Body of pancreas (tissue), 4 donors: ENCODE data around the gene ERICH4. TPM values are rescaled to one million over a fixed set of nuclear protein-coding genes. Genes with fewer than 3 reads are reported as not detected.
A peak's percentile ranks its signal among the peaks of the same experiment; 100 is the strongest.
"Not testable (repeated sequence)": the region's sequence is repeated elsewhere in the genome, so short reads cannot be mapped to it uniquely, and the experiment has no call there.

Experiments used
- ATAC-seq: fragments of 150-250 bp; one replicate; pipeline ENCODE4 v1.9.1; 2016
- DNase-seq, 4 donors: peaks; one replicate each; pipeline ENCODE4 v3.0.0-alpha.2; 2019
- H3K27ac ChIP-seq, 4 donors: fragments of 200-600 bp; sonication (generic); 1 replicate in 3 of 4; 2 replicates in 1 of 4; pipeline versions ENCODE4 v1.5.1 to v1.6.1; 2016 to 2019; ENCODE audit warnings: mild to moderate bottlenecking in 1 of 4, mixed read lengths in 1 of 4, moderate library complexity in 1 of 4
- H3K27me3 ChIP-seq, 2 donors: fragments of 200-600 bp; sonication (generic); one replicate each; pipeline ENCODE4 v1.6.0; 2016; ENCODE audit warnings: mild to moderate bottlenecking in 1 of 2
- H3K36me3 ChIP-seq, 2 donors: fragments of 200-600 bp; sonication (generic); replicated peaks in 1 of 2; 2 replicates each; pipeline ENCODE4 v1.5.1; 2016; ENCODE audit warnings: low read depth in 2 of 2; ENCODE audit not compliant: insufficient read depth in 1 of 2
- H3K4me1 ChIP-seq: fragments of 200-600 bp; sonication (generic); one replicate; pipeline ENCODE4 v1.6.0; 2016
- H3K4me3 ChIP-seq, 2 donors: fragments of 200-600 bp; sonication (generic); 1 replicate in 1 of 2; 2 replicates in 1 of 2; pipeline ENCODE4 v1.5.1; 2016 to 2019
- H3K9me3 ChIP-seq, 3 donors: fragments of 200-600 bp; sonication (generic); 1 replicate in 2 of 3; 2 replicates in 1 of 3; pipeline ENCODE4 v1.5.1; 2016
- CTCF ChIP-seq, 7 experiments: fragments of 450-650 bp in 4 of 7; fragments of 200-600 bp in 3 of 7; sonication (generic) in 3 of 7; IDR thresholded peaks; one replicate each; pipeline ENCODE4 v1.5.1; 2016 to 2019; ENCODE audit warnings: antibody characterized with exemption in 7 of 7
- POLR2A ChIP-seq, 3 donors: fragments of 450-650 bp; IDR thresholded peaks; one replicate each; pipeline ENCODE4 v1.6.1; 2016; ENCODE audit warnings: antibody characterized with exemption in 3 of 3, mild to moderate bottlenecking in 2 of 3
- WGBS, 2 donors: methylation state at CpG; one replicate each; pipeline ENCODE4 v1.1.5; 2017; 5-methylcytosine and 5-hydroxymethylcytosine counted together
- intact Hi-C: fragments of 100-400 bp; cut with DNase I; formaldehyde crosslinking; loops from one replicate; pipeline ENCODE4 v1.15.1; 2023
- total RNA-seq, 2 donors: library from RNA; depleted of rRNA; stranded (reverse); fragments of >200 nt; gene quantifications; one replicate each; pipeline ENCODE4 v1.1.0, GENCODE V29; 2016

Gene ERICH4
- total RNA-seq, 2 donors from 2014 or later = not detected

GRCh38 chr19:41403181-41403970, 39.6 kb upstream of the ERICH4 start:
- 41 to 44% methylated on average over 11 to 12 of the region's 12 CpGs for WGBS, 2 donors
- peak overlapping the region in 1 of 4 donors; percentile 2 for H3K27ac ChIP-seq
- TF ChIP-seq POLR2A (IDR thresholded peaks at IDR 0.05) (no peak), CTCF (IDR thresholded peaks at IDR 0.05) (no peak)
- H3K4me3 ChIP-seq = no peak overlapping the region
- H3K36me3 ChIP-seq = no peaks in the 10 kb centered on the region
- H3K4me1 ChIP-seq = peaks cover 27% of the 10 kb centered on the region
- ATAC-seq (peak; percentile 25), DNase-seq (no peak)
- intact Hi-C loops = no loop called here
- no peaks in the 10 kb centered on the region for H3K9me3 ChIP-seq
- no peaks in the 10 kb centered on the region for H3K27me3 ChIP-seq

DNA sequence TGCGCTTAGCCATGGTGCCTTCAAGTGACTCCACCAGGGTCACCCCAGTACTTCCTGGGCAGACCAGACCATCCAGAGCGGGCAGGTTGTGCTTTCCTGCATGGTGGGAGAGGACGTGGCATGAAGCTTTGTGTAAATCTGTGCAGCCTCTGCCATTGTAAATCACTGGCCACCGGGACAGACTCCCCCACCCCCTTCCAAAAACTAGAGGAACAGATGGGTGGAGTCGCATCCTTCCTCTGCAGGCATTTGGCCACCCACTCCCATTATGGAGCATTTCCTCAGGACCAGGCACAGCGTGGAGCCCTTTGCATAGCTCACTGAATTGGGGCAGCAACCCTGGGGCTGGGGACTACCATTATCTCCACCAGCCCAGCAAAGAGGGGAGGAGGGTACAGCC, 37.2 kb upstream of the ERICH4 start:
- H3K9me3 ChIP-seq = no peaks in the 10 kb centered on the region
- no peaks in the 10 kb centered on the region for H3K27me3 ChIP-seq
- H3K36me3 ChIP-seq = no peaks in the 10 kb centered on the region
- peaks cover 40% of the 10 kb centered on the region for H3K4me1 ChIP-seq
- ATAC-seq = no peak
- peak overlapping the region in 1 of 4 donors; percentile 21 for H3K27ac ChIP-seq
- WGBS, 2 donors = 90 to 91% methylated on average over 6 of the region's 6 CpGs
- no peak for DNase-seq
- no peak for TF ChIP-seq CTCF (IDR thresholded peaks at IDR 0.05)
- TF ChIP-seq POLR2A (IDR thresholded peaks at IDR 0.05) = no peak
- H3K4me3 ChIP-seq = no peak overlapping the region
- intact Hi-C loops = no loop called here

- intact Hi-C loops = no loop called here
- Histone ChIP-seq H3K9me3 (no peaks in the 10 kb centered on the region), H3K4me1 (peaks cover 54% of the 10 kb centered on the region), H3K4me3 (no peak overlapping the region), H3K36me3 (no peaks in the 10 kb centered on the region), H3K27me3 (no peaks in the 10 kb centered on the region), H3K27ac (peak overlapping the region in 2 of 4 donors; percentile 24 to 40)
- 70 to 74% methylated on average over 4 of the region's 4 CpGs for WGBS, 2 donors
- ATAC-seq (no peak), DNase-seq (peak in 1 of 4 donors; percentile 46)
- TF ChIP-seq POLR2A (IDR thresholded peaks at IDR 0.05) (no peak), CTCF (IDR thresholded peaks at IDR 0.05) (no peak)
Observed at GRCh38 chr19:41407271-41407670, 35.7 kb upstream of the ERICH4 start.

GRCh38 chr19:41408256-41408655, 34.7 kb upstream of the ERICH4 start:
- no peak for TF ChIP-seq POLR2A (IDR thresholded peaks at IDR 0.05)
- no peak for TF ChIP-seq CTCF (IDR thresholded peaks at IDR 0.05)
- DNase-seq (no peak), ATAC-seq (no peak)
- Histone ChIP-seq H3K9me3 (no peaks in the 10 kb centered on the region), H3K4me1 (peaks cover 51% of the 10 kb centered on the region), H3K36me3 (no peaks in the 10 kb centered on the region), H3K27me3 (no peaks in the 10 kb centered on the region), H3K4me3 (no peak overlapping the region), H3K27ac (peak overlapping the region; percentile 68 to 85 (median 78))
- intact Hi-C loops = no loop called here
- WGBS, 2 donors = 72 to 78% methylated on average over 4 of the region's 4 CpGs

GRCh38 chr19:41408846-41409245, 34.1 kb upstream of the ERICH4 start:
- 74 to 77% methylated on average over 5 of the region's 5 CpGs for WGBS, 2 donors
- intact Hi-C loops, DNase-seq, H3K36me3 ChIP-seq, H3K9me3 ChIP-seq, H3K27me3 ChIP-seq, H3K4me3 ChIP-seq, ATAC-seq: not testable (repeated sequence)
- Histone ChIP-seq H3K27ac (peak overlapping the region; percentile 68 to 85 (median 78)), H3K4me1 (peaks cover 47% of the 10 kb centered on the region)
